D341Med (cell line): ENCODE measurements around the gene ZBTB16.

Experiments
- DNase-seq: peaks from one replicate; pipeline ENCODE4 v3.0.0; 2012; ENCODE audit warnings: low spot score

ZBTB16 gene

GRCh38 chr11:114106986-114107385, 47.5 kb downstream of the ZBTB16 start:
- no peak for DNase-seq

- no peak for DNase-seq
Measured at GRCh38 chr11:114108501-114109205, 49.1 kb downstream of the ZBTB16 start.

GRCh38 chr11:114109206-114110090, 49.9 kb downstream of the ZBTB16 start:
- no peak for DNase-seq

GRCh38 chr11:114110123-114110522, 50.6 kb downstream of the ZBTB16 start:
- DNase-seq: no peak

GRCh38 chr11:114110952-114111947, 51.7 kb downstream of the ZBTB16 start:
- DNase-seq: no peak

GRCh38 chr11:114115451-114115928, 56.0 kb downstream of the ZBTB16 start:
- DNase-seq: no peak

- DNase-seq: no peak
Measured at GRCh38 chr11:114116357-114116756, 56.8 kb downstream of the ZBTB16 start.

- DNase-seq: no peak
Measured at GRCh38 chr11:114116800-114117199, 57.3 kb downstream of the ZBTB16 start.

- DNase-seq: no peak
Measured at GRCh38 chr11:114120606-114121005, 61.1 kb downstream of the ZBTB16 start.

- no peak for DNase-seq
Measured at GRCh38 chr11:114121138-114121537, 61.6 kb downstream of the ZBTB16 start.

- no peak for DNase-seq
Measured at GRCh38 chr11:114121804-114122504, 62.4 kb downstream of the ZBTB16 start.

GRCh38 chr11:114122686-114123085, 63.2 kb downstream of the ZBTB16 start:
- no peak for DNase-seq

GRCh38 chr11:114123692-114124330, 64.3 kb downstream of the ZBTB16 start:
- DNase-seq: no peak

GRCh38 chr11:114124601-114125144, 65.2 kb downstream of the ZBTB16 start:
- no peak for DNase-seq

GRCh38 chr11:114125531-114125930, 66.0 kb downstream of the ZBTB16 start:
- no peak for DNase-seq

GRCh38 chr11:114125959-114126358, 66.4 kb downstream of the ZBTB16 start:
- no peak for DNase-seq

GRCh38 chr11:114128399-114128798, 68.9 kb downstream of the ZBTB16 start:
- no peak for DNase-seq

GRCh38 chr11:114129142-114129541, 69.6 kb downstream of the ZBTB16 start:
- DNase-seq: no peak

- DNase-seq: no peak
Measured at GRCh38 chr11:114129699-114130098, 70.2 kb downstream of the ZBTB16 start.

GRCh38 chr11:114130115-114130576, 70.6 kb downstream of the ZBTB16 start:
- DNase-seq: no peak
